SK-N-SH treated with all-trans-retinoic acid at 6 μM for 48 hours (cell line): ENCODE measurements around the gene ADAM10.

Source experiments
- ATAC-seq: fragments of 200-7000 bp; cut with Tn5 transposase; 3 replicates; pipeline ENCODE4 v1.9.1; 2020; ENCODE audit warnings: mild to moderate bottlenecking, moderate library complexity
- ARNTL ChIP-seq: fragments of 450-650 bp; formaldehyde crosslinking; IDR thresholded peaks from 2 replicates; pipeline ENCODE4 v1.5.0; 2020; ENCODE audit warnings: low read depth, mild to moderate bottlenecking, moderate library complexity, borderline replicate concordance
- BACH2 ChIP-seq: fragments of 250-450 bp; sonication (Bioruptor Pico); IDR thresholded peaks from 2 replicates; pipeline ENCODE4 v1.9.0; 2021; ENCODE audit warnings: mild to moderate bottlenecking, borderline replicate concordance
- CSDC2 ChIP-seq: fragments of 250-450 bp; sonication (Bioruptor Pico); IDR thresholded peaks from 2 replicates; pipeline ENCODE4 v1.5.0; 2020; ENCODE audit warnings: mild to moderate bottlenecking, moderate library complexity
- ESRRG ChIP-seq: fragments of 250-450 bp; sonication (Bioruptor Pico); IDR thresholded peaks from 2 replicates; pipeline ENCODE4 v1.6.1; 2021; ENCODE audit warnings: mild to moderate bottlenecking
- GLIS3 ChIP-seq: fragments of 250-450 bp; sonication (Bioruptor Pico); IDR thresholded peaks from 2 replicates; pipeline ENCODE4 v1.5.0; 2020; ENCODE audit warnings: mild to moderate bottlenecking, moderate library complexity
- ISL1 ChIP-seq: fragments of 250-450 bp; sonication (Bioruptor Pico); IDR thresholded peaks from 2 replicates; pipeline ENCODE4 v2.1.2; 2022; ENCODE audit warnings: mild to moderate bottlenecking, moderate library complexity
- OSR1 ChIP-seq: fragments of 250-450 bp; sonication (Bioruptor Pico); IDR thresholded peaks from 2 replicates; pipeline ENCODE4 v1.8.0; 2022; ENCODE audit warnings: moderate library complexity, mild to moderate bottlenecking, inconsistent platforms
- PATZ1 ChIP-seq: fragments of 250-450 bp; sonication (Bioruptor Pico); IDR thresholded peaks from 2 replicates; pipeline ENCODE4 v1.8.0; 2020; ENCODE audit warnings: mild to moderate bottlenecking, moderate library complexity, borderline replicate concordance
- RARB ChIP-seq: fragments of 250-450 bp; sonication (Bioruptor Pico); IDR thresholded peaks from 2 replicates; pipeline ENCODE4 v1.8.0; 2021; ENCODE audit warnings: mild to moderate bottlenecking, moderate library complexity
- SNAI2 ChIP-seq: fragments of 250-450 bp; sonication (Bioruptor Pico); IDR thresholded peaks from 2 replicates; pipeline ENCODE4 v1.5.0; 2020; ENCODE audit warnings: mild to moderate bottlenecking, moderate library complexity
- TCF4 ChIP-seq: fragments of 250-450 bp; sonication (Bioruptor Pico); IDR thresholded peaks from 2 replicates; pipeline ENCODE4 v1.8.0; 2021; ENCODE audit warnings: mild to moderate bottlenecking, moderate library complexity, borderline replicate concordance
- TOX ChIP-seq: fragments of 250-450 bp; sonication (Bioruptor Pico); IDR thresholded peaks from 2 replicates; pipeline ENCODE4 v1.8.0; 2021; ENCODE audit warnings: mild to moderate bottlenecking, moderate library complexity, borderline replicate concordance
- ZFP3 ChIP-seq: fragments of 250-450 bp; sonication (Bioruptor Pico); IDR thresholded peaks from 2 replicates; pipeline ENCODE4 v1.5.0; 2020; ENCODE audit warnings: mild to moderate bottlenecking, moderate library complexity
- ZFP30 ChIP-seq: fragments of 450-650 bp; formaldehyde crosslinking; IDR thresholded peaks from 2 replicates; pipeline ENCODE4 v1.5.0; 2022; ENCODE audit warnings: mild to moderate bottlenecking, moderate library complexity
- ZNF565 ChIP-seq: fragments of 450-650 bp; formaldehyde crosslinking; conservative IDR thresholded peaks from 2 replicates; pipeline ENCODE4 v1.5.0; 2020; ENCODE audit warnings: low read depth, mild to moderate bottlenecking, moderate library complexity
- ZNF70 ChIP-seq: fragments of 450-650 bp; formaldehyde crosslinking; IDR thresholded peaks from 2 replicates; pipeline ENCODE4 v1.5.0; 2020; ENCODE audit warnings: mild to moderate bottlenecking, moderate library complexity
- TF ChIP-seq, protein P1 (sequence below): fragments of 250-450 bp; sonication (Bioruptor Pico); IDR thresholded peaks from 2 replicates; pipeline ENCODE4 v1.5.1; 2020; ENCODE audit warnings: low read depth, mild to moderate bottlenecking, moderate library complexity
- TF ChIP-seq, protein P2 (sequence below): fragments of 250-450 bp; sonication (Bioruptor Pico); IDR thresholded peaks from 2 replicates; pipeline ENCODE4 v1.8.0; 2021; ENCODE audit warnings: low read depth, mild to moderate bottlenecking, moderate library complexity, borderline replicate concordance
- TF ChIP-seq, protein P3 (sequence below): fragments of 250-450 bp; sonication (Bioruptor Pico); IDR thresholded peaks from 2 replicates; pipeline ENCODE4 v1.5.0; 2020; ENCODE audit warnings: mild to moderate bottlenecking, moderate library complexity

ADAM10 gene

GRCh38 chr15:58704155-58704865 is 45.2 kb downstream of the ADAM10 start:
- ATAC-seq = no peak
- TF ChIP-seq ZNF70 (no peak), TOX (no peak), ESRRG (CRISPR knock-in tag) (no peak)
- TF ChIP-seq, protein P1, sequence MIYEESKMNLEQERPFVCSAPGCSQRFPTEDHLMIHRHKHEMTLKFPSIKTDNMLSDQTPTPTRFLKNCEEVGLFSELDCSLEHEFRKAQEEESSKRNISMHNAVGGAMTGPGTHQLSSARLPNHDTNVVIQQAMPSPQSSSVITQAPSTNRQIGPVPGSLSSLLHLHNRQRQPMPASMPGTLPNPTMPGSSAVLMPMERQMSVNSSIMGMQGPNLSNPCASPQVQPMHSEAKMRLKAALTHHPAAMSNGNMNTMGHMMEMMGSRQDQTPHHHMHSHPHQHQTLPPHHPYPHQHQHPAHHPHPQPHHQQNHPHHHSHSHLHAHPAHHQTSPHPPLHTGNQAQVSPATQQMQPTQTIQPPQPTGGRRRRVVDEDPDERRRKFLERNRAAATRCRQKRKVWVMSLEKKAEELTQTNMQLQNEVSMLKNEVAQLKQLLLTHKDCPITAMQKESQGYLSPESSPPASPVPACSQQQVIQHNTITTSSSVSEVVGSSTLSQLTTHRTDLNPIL (CRISPR knock-in tag) = no peak
- TF ChIP-seq, all 23 proteins: peak for 0

DNA sequence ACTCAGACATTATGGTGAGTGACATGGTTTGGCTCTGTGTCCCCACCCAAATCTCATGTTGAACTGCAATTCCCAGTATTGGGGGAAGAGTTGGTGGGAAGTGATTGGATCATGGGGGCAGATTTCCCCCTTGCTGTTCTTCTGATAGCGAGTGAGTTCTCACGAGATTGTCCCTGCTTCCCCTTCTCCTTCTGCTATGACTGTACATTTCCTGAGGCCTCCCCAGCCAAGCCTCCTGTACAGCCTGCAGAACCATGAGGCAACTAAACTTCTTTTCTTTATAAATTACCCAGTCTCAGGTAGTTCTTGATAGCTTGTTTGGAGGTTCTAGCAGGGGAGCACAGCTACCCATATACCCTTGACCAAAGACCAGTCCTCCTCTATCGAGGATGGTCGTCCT is 45.9 kb downstream of the ADAM10 start:
- ATAC-seq = no peak
- TF ChIP-seq PATZ1 (CRISPR knock-in tag) (no peak), SNAI2 (CRISPR knock-in tag) (no peak), TCF4 (no peak), ZNF565 (CRISPR knock-in tag) (no peak), ISL1 (CRISPR knock-in tag) (no peak), OSR1 (CRISPR knock-in tag) (no peak), BACH2 (CRISPR knock-in tag) (no peak), ZFP30 (no peak), GLIS3 (CRISPR knock-in tag) (no peak), RARB (CRISPR knock-in tag) (no peak)
- TF ChIP-seq, protein P2, sequence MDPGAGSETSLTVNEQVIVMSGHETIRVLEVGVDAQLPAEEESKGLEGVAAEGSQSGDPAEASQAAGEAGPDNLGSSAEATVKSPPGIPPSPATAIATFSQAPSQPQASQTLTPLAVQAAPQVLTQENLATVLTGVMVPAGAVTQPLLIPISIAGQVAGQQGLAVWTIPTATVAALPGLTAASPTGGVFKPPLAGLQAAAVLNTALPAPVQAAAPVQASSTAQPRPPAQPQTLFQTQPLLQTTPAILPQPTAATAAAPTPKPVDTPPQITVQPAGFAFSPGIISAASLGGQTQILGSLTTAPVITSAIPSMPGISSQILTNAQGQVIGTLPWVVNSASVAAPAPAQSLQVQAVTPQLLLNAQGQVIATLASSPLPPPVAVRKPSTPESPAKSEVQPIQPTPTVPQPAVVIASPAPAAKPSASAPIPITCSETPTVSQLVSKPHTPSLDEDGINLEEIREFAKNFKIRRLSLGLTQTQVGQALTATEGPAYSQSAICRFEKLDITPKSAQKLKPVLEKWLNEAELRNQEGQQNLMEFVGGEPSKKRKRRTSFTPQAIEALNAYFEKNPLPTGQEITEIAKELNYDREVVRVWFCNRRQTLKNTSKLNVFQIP (CRISPR knock-in tag) = no peak
- TF ChIP-seq, protein P1 (CRISPR knock-in tag) = no peak

DNA sequence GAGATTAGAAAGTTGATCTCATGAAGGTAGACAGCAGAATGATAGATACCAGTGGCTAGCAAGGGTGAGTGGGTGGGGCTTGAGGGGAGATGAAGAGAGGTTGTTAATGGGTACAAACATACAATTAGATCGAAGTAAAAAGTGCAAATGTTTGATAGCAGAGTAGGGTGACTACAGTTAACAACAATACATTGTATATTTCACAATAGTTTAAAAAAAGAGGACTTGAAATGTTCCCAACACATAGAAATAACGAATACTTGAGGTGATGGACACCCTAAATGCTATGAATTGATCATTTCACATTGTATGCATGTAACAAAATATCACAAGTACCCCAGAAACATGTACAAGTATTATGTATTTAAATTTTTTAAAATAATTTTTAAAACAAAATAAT is 47.3 kb downstream of the ADAM10 start:
- no peak for ATAC-seq
- TF ChIP-seq TCF4 (no peak), ISL1 (CRISPR knock-in tag) (no peak), ZFP3 (CRISPR knock-in tag) (no peak), TOX (no peak), ARNTL (CRISPR knock-in tag) (no peak), PATZ1 (CRISPR knock-in tag) (no peak), SNAI2 (CRISPR knock-in tag) (no peak), OSR1 (CRISPR knock-in tag) (no peak), CSDC2 (CRISPR knock-in tag) (no peak), ESRRG (CRISPR knock-in tag) (no peak), ZFP30 (no peak)
- TF ChIP-seq, protein P3, sequence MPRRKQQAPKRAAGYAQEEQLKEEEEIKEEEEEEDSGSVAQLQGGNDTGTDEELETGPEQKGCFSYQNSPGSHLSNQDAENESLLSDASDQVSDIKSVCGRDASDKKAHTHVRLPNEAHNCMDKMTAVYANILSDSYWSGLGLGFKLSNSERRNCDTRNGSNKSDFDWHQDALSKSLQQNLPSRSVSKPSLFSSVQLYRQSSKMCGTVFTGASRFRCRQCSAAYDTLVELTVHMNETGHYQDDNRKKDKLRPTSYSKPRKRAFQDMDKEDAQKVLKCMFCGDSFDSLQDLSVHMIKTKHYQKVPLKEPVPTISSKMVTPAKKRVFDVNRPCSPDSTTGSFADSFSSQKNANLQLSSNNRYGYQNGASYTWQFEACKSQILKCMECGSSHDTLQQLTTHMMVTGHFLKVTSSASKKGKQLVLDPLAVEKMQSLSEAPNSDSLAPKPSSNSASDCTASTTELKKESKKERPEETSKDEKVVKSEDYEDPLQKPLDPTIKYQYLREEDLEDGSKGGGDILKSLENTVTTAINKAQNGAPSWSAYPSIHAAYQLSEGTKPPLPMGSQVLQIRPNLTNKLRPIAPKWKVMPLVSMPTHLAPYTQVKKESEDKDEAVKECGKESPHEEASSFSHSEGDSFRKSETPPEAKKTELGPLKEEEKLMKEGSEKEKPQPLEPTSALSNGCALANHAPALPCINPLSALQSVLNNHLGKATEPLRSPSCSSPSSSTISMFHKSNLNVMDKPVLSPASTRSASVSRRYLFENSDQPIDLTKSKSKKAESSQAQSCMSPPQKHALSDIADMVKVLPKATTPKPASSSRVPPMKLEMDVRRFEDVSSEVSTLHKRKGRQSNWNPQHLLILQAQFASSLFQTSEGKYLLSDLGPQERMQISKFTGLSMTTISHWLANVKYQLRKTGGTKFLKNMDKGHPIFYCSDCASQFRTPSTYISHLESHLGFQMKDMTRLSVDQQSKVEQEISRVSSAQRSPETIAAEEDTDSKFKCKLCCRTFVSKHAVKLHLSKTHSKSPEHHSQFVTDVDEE (CRISPR knock-in tag) = no peak
